GM10266 (cell line): ENCODE measurements around the gene KBTBD8.
A peak's percentile ranks its signal among the peaks of the same experiment; 100 is the strongest.

ENCODE experiments used
- DNase-seq: peaks from one replicate; pipeline ENCODE4 v3.0.0; 2012; ENCODE audit errors: extremely low spot score
- CTCF ChIP-seq: IDR thresholded peaks from 2 replicates; pipeline ENCODE4 v1.5.1; 2012; ENCODE audit warnings: mild to moderate bottlenecking, low read depth; ENCODE audit not compliant: control insufficient read depth, insufficient read depth; ENCODE audit errors: missing control alignments

The KBTBD8 gene

GRCh38 chr3:66986406-66986805, 11.7 kb upstream of the KBTBD8 start:
- no peak for TF ChIP-seq CTCF
- DNase-seq, result no peak

GRCh38 chr3:66989241-66989640, 8.9 kb upstream of the KBTBD8 start:
- no peak for TF ChIP-seq CTCF
- no peak for DNase-seq

GRCh38 chr3:66989860-66990696, 8.0 kb upstream of the KBTBD8 start:
- peak; percentile 32 for DNase-seq
- peak; percentile 58 for TF ChIP-seq CTCF

GRCh38 chr3:66991459-66991858, 6.6 kb upstream of the KBTBD8 start:
- no peak for TF ChIP-seq CTCF
- no peak for DNase-seq

- DNase-seq, result no peak
- no peak for TF ChIP-seq CTCF
Measured at GRCh38 chr3:66993082-66993481, 5.0 kb upstream of the KBTBD8 start.

GRCh38 chr3:66994588-66994987, 3.5 kb upstream of the KBTBD8 start:
- TF ChIP-seq CTCF, result no peak
- DNase-seq, result no peak

- DNase-seq, result no peak
- TF ChIP-seq CTCF, result no peak
Measured at GRCh38 chr3:66996696-66997095, 1.4 kb upstream of the KBTBD8 start.
